Choroid plexus epithelial cell (primary cell): ENCODE measurements around the gene JRKL.
A peak's percentile ranks its signal among the peaks of the same experiment; 100 is the strongest.
"Not testable (repeated sequence)": the region's sequence is repeated elsewhere in the genome, so short reads cannot be mapped to it uniquely, and the experiment has no call there.

Source experiments
- DNase-seq: peaks from one replicate; pipeline ENCODE4 v3.0.0-alpha.2; 2010; ENCODE audit warnings: low read depth
- H3K4me3 ChIP-seq: 2 replicates; pipeline ENCODE4 v1.5.1; 2011; ENCODE audit warnings: low read depth, mild to moderate bottlenecking, control low read depth, low read length, moderate library complexity
- CTCF ChIP-seq: conservative IDR thresholded peaks from 2 replicates; pipeline ENCODE4 v1.5.1; 2011; ENCODE audit warnings: low read depth, mild to moderate bottlenecking, control low read depth, inconsistent platforms, low read length, moderate library complexity

JRKL gene

GRCh38 chr11:96424693-96425092 lies 34.9 kb downstream of the JRKL start:
- no peak overlapping the region for H3K4me3 ChIP-seq
- peak; percentile 44 for DNase-seq
- no peak for TF ChIP-seq CTCF

GRCh38 chr11:96430668-96431067 lies 40.9 kb downstream of the JRKL start:
- no peak for TF ChIP-seq CTCF
- no peak for DNase-seq
- no peak overlapping the region for H3K4me3 ChIP-seq

- H3K4me3 ChIP-seq, DNase-seq: not testable (repeated sequence)
These were observed 42.8 kb downstream of the JRKL start for GRCh38 chr11:96432654-96433053.
